ENCODE measurements around the gene APP. TPM values are rescaled to one million over a fixed set of nuclear protein-coding genes. Genes with fewer than 3 reads are reported as not detected.
A peak's percentile ranks its signal among the peaks of the same experiment; 100 is the strongest.

The APP gene
- total RNA-seq, 1 experiment from 2014 or later, result 472 TPM

- BruUV-seq (replicated peaks), result no TSS peak
- ChIA-PET POLR2A (interaction anchor here (0.5 kb wide), 1 partner anchor 14 kb away, joined by 3 read pairs; no protein-coding TSS in a partner anchor), CTCF (no interaction called here)
- no peak for TF ChIP-seq CTCF (IDR thresholded peaks at IDR 0.05; ENCODE audit: unreplicated experiment)
- Mint-ChIP-seq H3K27me3 (ENCODE audit: insufficient read depth, unreplicated experiment) (no peaks in the 10 kb centered on the region), H3K9me3 (ENCODE audit: unreplicated experiment) (no peaks in the 10 kb centered on the region), H3K27ac (ENCODE audit: low read depth, unreplicated experiment) (no peak overlapping the region), H3K4me1 (ENCODE audit: insufficient read depth, unreplicated experiment) (peaks cover 3% of the 10 kb centered on the region), H3K4me3 (ENCODE audit: unreplicated experiment) (no peak overlapping the region), H3K36me3 (ENCODE audit: insufficient read depth, unreplicated experiment) (peaks cover 49% of the 10 kb centered on the region)
- no peak for DNase-seq (ENCODE audit: unreplicated experiment)
- intact Hi-C loops (cut with micrococcal nuclease), result no loop called here
Measured at GRCh38 chr21:25985990-25986389, 184.6 kb downstream of the APP start.

DNA sequence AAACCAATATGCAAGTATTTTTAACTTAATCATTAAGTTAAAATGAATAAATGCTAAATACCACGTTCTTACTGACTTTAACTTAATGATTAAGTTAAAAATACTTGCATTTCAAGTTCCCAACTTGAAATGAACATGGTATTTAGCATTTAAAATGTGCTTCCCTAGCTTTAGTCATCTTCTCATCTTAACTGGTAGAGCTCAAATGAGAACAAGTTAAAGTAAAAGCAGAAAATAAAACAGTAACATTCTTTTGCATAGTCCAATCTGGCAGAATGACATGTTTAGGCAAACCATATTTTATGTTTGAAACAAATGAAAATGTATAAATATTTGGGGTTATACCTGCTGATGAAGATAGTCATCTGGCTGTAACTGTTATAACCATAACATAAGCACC, 186.0 kb downstream of the APP start:
- no TSS peak for BruUV-seq (replicated peaks)
- intact Hi-C loops (cut with micrococcal nuclease), result no loop called here
- no peak for DNase-seq (ENCODE audit: unreplicated experiment)
- no peak for TF ChIP-seq CTCF (IDR thresholded peaks at IDR 0.05; ENCODE audit: unreplicated experiment)
- Mint-ChIP-seq H3K4me1 (ENCODE audit: insufficient read depth, unreplicated experiment) (peaks cover 16% of the 10 kb centered on the region), H3K27me3 (ENCODE audit: insufficient read depth, unreplicated experiment) (no peaks in the 10 kb centered on the region), H3K36me3 (ENCODE audit: insufficient read depth, unreplicated experiment) (peaks cover 52% of the 10 kb centered on the region), H3K27ac (ENCODE audit: low read depth, unreplicated experiment) (no peak overlapping the region), H3K4me3 (ENCODE audit: unreplicated experiment) (no peak overlapping the region), H3K9me3 (ENCODE audit: unreplicated experiment) (no peaks in the 10 kb centered on the region)
- ChIA-PET POLR2A (interaction anchor here (1.6 kb wide), 1 partner anchor 185 kb away, joined by 3 read pairs; no protein-coding TSS in a partner anchor), CTCF (interaction anchor here (0.6 kb wide), 1 partner anchor 106 kb away, joined by 3 read pairs; no protein-coding TSS in a partner anchor)

- H3K27me3 Mint-ChIP-seq (ENCODE audit: insufficient read depth, unreplicated experiment), result no peaks in the 10 kb centered on the region
- H3K27ac Mint-ChIP-seq (ENCODE audit: low read depth, unreplicated experiment), result peak overlapping the region; percentile 48
- ChIA-PET CTCF (interaction anchor here (0.7 kb wide), 1 partner anchor 170 kb away, joined by 3 read pairs; no protein-coding TSS in a partner anchor), POLR2A (interaction anchor here (1.1 to 1.6 kb wide), 3 partner anchors 11 to 186 kb away, joined by 3 read pairs; no protein-coding TSS in a partner anchor)
- no peak for DNase-seq (ENCODE audit: unreplicated experiment)
- no peaks in the 10 kb centered on the region for H3K9me3 Mint-ChIP-seq (ENCODE audit: unreplicated experiment)
- BruUV-seq (replicated peaks), result no TSS peak
- H3K4me3 Mint-ChIP-seq (ENCODE audit: unreplicated experiment), result no peak overlapping the region
- peaks cover 16% of the 10 kb centered on the region for H3K4me1 Mint-ChIP-seq (ENCODE audit: insufficient read depth, unreplicated experiment)
- intact Hi-C loops (cut with micrococcal nuclease), result no loop called here
- TF ChIP-seq CTCF (IDR thresholded peaks at IDR 0.05; ENCODE audit: unreplicated experiment), result no peak
- peaks cover 56% of the 10 kb centered on the region for H3K36me3 Mint-ChIP-seq (ENCODE audit: insufficient read depth, unreplicated experiment)
Measured at GRCh38 chr21:25983745-25984144, 186.8 kb downstream of the APP start.

GRCh38 chr21:25980710-25981109, 189.9 kb downstream of the APP start:
- CTCF ChIA-PET, result interaction anchor here (0.5 to 0.7 kb wide), 4 partner anchors 12 to 187 kb away, joined by 3 read pairs; no protein-coding TSS in a partner anchor

More at GRCh38 chr21:25980710-25981109, 189.9 kb downstream of the APP start:
- TF ChIP-seq CTCF (IDR thresholded peaks at IDR 0.05; ENCODE audit: unreplicated experiment), result no peak
- TSS peak; percentile 4 for BruUV-seq (replicated peaks)
- Mint-ChIP-seq H3K27ac (ENCODE audit: low read depth, unreplicated experiment) (peak overlapping the region; percentile 81), H3K4me3 (ENCODE audit: unreplicated experiment) (no peak overlapping the region), H3K27me3 (ENCODE audit: insufficient read depth, unreplicated experiment) (no peaks in the 10 kb centered on the region), H3K36me3 (ENCODE audit: insufficient read depth, unreplicated experiment) (peaks cover 67% of the 10 kb centered on the region), H3K4me1 (ENCODE audit: insufficient read depth, unreplicated experiment) (peaks cover 16% of the 10 kb centered on the region), H3K9me3 (ENCODE audit: unreplicated experiment) (no peaks in the 10 kb centered on the region)
- intact Hi-C loops (cut with micrococcal nuclease), result no loop called here
- peak; percentile 70 for DNase-seq (ENCODE audit: unreplicated experiment)
- POLR2A ChIA-PET, result interaction anchor here (0.5 to 1.8 kb wide), 6 partner anchors 13 to 364 kb away, joined by 3 to 7 read pairs (median 3); no protein-coding TSS in a partner anchor
